Measurements from ENCODE around the gene MBP.

DNA sequence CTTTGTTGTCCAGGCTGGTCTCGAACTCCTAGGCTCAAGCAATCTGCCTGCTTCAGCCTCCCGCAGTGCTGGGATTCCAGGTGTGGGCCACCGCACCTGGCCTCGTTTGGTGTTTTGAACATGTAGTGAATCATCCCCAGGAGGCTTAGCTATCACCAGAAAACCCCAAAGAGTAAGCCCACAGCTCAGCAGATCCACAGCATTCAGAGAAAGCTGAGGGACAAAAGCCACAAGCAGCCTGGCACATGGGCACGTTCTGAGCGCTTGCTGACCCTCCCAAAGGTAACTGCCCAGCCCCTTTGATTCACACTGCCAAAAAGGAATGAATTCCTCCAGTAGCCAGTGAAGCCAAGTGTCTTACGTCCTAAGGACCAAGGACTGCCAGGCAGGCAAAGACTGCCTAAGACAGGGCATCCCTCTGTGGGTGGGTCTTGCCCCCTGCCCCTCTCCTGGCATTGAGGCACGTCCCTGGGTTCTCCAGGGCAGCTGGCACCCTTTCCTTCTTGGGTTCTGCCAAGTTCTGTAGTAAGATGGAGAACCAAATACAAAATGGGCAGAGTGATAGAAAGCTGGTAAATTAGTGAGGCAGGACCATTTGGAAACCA lies 31.7 kb downstream of the MBP start:
- no peak for TF ChIP-seq BHLHE40 (IDR thresholded peaks at IDR 0.05; ENCODE audit: low read depth, low read length)
- TF ChIP-seq, protein P1, sequence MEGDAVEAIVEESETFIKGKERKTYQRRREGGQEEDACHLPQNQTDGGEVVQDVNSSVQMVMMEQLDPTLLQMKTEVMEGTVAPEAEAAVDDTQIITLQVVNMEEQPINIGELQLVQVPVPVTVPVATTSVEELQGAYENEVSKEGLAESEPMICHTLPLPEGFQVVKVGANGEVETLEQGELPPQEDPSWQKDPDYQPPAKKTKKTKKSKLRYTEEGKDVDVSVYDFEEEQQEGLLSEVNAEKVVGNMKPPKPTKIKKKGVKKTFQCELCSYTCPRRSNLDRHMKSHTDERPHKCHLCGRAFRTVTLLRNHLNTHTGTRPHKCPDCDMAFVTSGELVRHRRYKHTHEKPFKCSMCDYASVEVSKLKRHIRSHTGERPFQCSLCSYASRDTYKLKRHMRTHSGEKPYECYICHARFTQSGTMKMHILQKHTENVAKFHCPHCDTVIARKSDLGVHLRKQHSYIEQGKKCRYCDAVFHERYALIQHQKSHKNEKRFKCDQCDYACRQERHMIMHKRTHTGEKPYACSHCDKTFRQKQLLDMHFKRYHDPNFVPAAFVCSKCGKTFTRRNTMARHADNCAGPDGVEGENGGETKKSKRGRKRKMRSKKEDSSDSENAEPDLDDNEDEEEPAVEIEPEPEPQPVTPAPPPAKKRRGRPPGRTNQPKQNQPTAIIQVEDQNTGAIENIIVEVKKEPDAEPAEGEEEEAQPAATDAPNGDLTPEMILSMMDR (conservative IDR thresholded peaks at IDR 0.05; ENCODE audit: low read depth, low read length) = no peak
- TF ChIP-seq, protein P2, sequence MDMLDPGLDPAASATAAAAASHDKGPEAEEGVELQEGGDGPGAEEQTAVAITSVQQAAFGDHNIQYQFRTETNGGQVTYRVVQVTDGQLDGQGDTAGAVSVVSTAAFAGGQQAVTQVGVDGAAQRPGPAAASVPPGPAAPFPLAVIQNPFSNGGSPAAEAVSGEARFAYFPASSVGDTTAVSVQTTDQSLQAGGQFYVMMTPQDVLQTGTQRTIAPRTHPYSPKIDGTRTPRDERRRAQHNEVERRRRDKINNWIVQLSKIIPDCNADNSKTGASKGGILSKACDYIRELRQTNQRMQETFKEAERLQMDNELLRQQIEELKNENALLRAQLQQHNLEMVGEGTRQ (IDR thresholded peaks at IDR 0.05; ENCODE audit: low read depth, low read length) = no peak
- no peak for TF ChIP-seq MXI1 (IDR thresholded peaks at IDR 0.05; ENCODE audit: borderline replicate concordance, low read depth, low read length)
- TF ChIP-seq CEBPB (IDR thresholded peaks at IDR 0.05; ENCODE audit: low read depth, low read length) = no peak
- no peak for TF ChIP-seq RAD21 (IDR thresholded peaks at IDR 0.05; ENCODE audit: low read length)
- TF ChIP-seq CHD1 (IDR thresholded peaks at IDR 0.05; ENCODE audit: low read depth, low read length) = no peak
- no peak for TF ChIP-seq RCOR1 (IDR thresholded peaks at IDR 0.05; ENCODE audit: insufficient replicate concordance, low read length)
- TF ChIP-seq POLR2A (IDR thresholded peaks at IDR 0.05; ENCODE audit: low read depth, low read length) = no peak
- TF ChIP-seq MAZ (IDR thresholded peaks at IDR 0.05; ENCODE audit: borderline replicate concordance, low read depth, low read length) = no peak
- TF ChIP-seq SMC3 (IDR thresholded peaks at IDR 0.05; ENCODE audit: low read depth, low read length) = no peak

Measured in IMR-90 (cell line).